ENCODE data around the gene NCBP3. TPM values are rescaled to one million over a fixed set of nuclear protein-coding genes. Genes with fewer than 3 reads are reported as not detected.

The NCBP3 gene
- total and polyA plus RNA-seq, 9 of the 15 experiments (the other 6 are each of a cell fraction or from before 2014, with no cell fraction given): 3.1 to 25.5 (median 20.5) TPM

DNA sequence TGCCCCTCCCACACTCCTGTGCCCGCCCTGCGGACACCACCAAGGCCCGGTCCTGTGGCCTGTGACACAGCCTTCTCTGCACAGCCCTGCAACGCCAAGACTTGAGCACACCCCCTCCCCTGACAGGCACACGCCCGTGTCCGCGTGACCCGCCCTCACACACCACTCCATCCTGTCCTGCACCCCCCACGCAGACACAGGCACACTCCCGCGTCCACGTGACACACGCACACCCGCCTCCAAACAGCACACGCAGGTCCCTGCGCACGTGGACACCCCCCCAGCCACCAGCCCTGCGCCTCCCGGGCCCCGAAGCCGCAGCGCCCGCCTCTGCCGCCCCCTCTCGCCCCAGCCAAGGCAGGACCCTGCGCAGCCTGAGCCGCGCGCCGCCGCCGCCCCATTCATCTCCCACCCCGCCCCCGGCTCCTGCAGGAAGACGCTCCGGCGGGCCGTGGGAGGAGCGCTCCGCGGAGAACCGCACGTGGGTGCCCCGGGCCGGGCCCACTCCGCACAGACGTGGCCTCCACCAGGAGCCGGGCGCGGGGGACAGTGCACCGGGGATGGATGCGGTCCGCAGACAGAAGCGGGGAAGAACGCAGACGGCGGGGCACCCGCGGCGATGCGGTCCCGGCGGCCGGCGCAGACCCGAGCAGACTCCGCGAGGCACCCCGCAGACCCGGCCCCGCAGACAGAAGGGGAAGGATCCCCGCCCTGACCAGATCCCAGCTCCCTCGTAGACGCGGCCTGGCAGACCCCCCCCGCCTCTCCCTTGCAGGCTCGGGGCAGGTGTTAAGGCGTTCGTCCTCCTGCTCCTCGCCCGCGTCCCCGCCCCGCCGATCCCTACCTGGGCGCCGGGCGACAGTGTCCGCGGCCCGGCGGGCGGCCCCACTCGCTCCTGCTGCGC, 46.3 kb upstream of the NCBP3 start (continued):
- TF ChIP-seq RFX1 (IDR thresholded peaks at IDR 0.05) (no peak), SMC3 (conservative IDR thresholded peaks at IDR 0.05; ENCODE audit: insufficient read depth, low read depth, low read length) (no peak), ZNF551 (CRISPR knock-in tag; IDR thresholded peaks at IDR 0.05) (no peak), CXXC5 (CRISPR knock-in tag; IDR thresholded peaks at IDR 0.05) (peak; percentile 59), KLF10 (CRISPR knock-in tag; IDR thresholded peaks at IDR 0.05) (no peak), E2F5 (CRISPR knock-in tag; IDR thresholded peaks at IDR 0.05) (no peak), U2AF2 (optimal IDR thresholded peaks at IDR 0.05; ENCODE audit: low read depth, low read length) (no peak), KLF6 (CRISPR knock-in tag; IDR thresholded peaks at IDR 0.05; ENCODE audit: borderline replicate concordance) (no peak), POLR3G (IDR thresholded peaks at IDR 0.05; ENCODE audit: extremely low read depth, insufficient read length, insufficient replicate concordance) (no peak), SLC30A9 (CRISPR knock-in tag; IDR thresholded peaks at IDR 0.05) (no peak), SMARCB1 (IDR thresholded peaks at IDR 0.05; ENCODE audit: insufficient read length, low read depth) (no peak), SETDB1 (IDR thresholded peaks at IDR 0.05; ENCODE audit: low read length) (no peak), EGR1 (conservative IDR thresholded peaks at IDR 0.05) (peak; percentile 78), BRD9 (IDR thresholded peaks at IDR 0.05; ENCODE audit: low read depth, partially characterized antibody) (no peak), HNRNPK (IDR thresholded peaks at IDR 0.05; ENCODE audit: low read depth, low read length, poor library complexity, severe bottlenecking) (no peak), COPS2 (conservative IDR thresholded peaks at IDR 0.05) (no peak), BRF1 (IDR thresholded peaks at IDR 0.05; ENCODE audit: borderline replicate concordance, extremely low read depth, insufficient read length) (no peak), ARID2 (IDR thresholded peaks at IDR 0.05) (no peak), LEF1 (IDR thresholded peaks at IDR 0.05) (no peak), C11orf30 (IDR thresholded peaks at IDR 0.05; ENCODE audit: low read depth) (no peak), ETV6 (IDR thresholded peaks at IDR 0.05; ENCODE audit: borderline replicate concordance in 1 of 2, low read depth in 2 of 2, low read length in 1 of 2) (no peak), ETV6 (CRISPR knock-in tag; IDR thresholded peaks at IDR 0.05; ENCODE audit: borderline replicate concordance) (no peak)
- TF ChIP-seq, protein P1, sequence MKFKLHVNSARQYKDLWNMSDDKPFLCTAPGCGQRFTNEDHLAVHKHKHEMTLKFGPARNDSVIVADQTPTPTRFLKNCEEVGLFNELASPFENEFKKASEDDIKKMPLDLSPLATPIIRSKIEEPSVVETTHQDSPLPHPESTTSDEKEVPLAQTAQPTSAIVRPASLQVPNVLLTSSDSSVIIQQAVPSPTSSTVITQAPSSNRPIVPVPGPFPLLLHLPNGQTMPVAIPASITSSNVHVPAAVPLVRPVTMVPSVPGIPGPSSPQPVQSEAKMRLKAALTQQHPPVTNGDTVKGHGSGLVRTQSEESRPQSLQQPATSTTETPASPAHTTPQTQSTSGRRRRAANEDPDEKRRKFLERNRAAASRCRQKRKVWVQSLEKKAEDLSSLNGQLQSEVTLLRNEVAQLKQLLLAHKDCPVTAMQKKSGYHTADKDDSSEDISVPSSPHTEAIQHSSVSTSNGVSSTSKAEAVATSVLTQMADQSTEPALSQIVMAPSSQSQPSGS (CRISPR knock-in tag; IDR thresholded peaks at IDR 0.05): no peak
- TF ChIP-seq, protein P2, sequence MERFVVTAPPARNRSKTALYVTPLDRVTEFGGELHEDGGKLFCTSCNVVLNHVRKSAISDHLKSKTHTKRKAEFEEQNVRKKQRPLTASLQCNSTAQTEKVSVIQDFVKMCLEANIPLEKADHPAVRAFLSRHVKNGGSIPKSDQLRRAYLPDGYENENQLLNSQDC (CRISPR knock-in tag; IDR thresholded peaks at IDR 0.05): no peak
- TF ChIP-seq, protein P3, sequence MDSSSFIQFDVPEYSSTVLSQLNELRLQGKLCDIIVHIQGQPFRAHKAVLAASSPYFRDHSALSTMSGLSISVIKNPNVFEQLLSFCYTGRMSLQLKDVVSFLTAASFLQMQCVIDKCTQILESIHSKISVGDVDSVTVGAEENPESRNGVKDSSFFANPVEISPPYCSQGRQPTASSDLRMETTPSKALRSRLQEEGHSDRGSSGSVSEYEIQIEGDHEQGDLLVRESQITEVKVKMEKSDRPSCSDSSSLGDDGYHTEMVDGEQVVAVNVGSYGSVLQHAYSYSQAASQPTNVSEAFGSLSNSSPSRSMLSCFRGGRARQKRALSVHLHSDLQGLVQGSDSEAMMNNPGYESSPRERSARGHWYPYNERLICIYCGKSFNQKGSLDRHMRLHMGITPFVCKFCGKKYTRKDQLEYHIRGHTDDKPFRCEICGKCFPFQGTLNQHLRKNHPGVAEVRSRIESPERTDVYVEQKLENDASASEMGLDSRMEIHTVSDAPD (CRISPR knock-in tag; IDR thresholded peaks at IDR 0.05): no peak
